Measurements from ENCODE around the gene KRTAP10-5.
"Not testable (repeated sequence)": the region's sequence is repeated elsewhere in the genome, so short reads cannot be mapped to it uniquely, and the experiment has no call there.

The KRTAP10-5 gene

GRCh38 chr21:44590897-44591800 lies 10.7 kb upstream of the KRTAP10-5 start:
- not testable (repeated sequence) for DNase-seq (ENCODE audit: low spot score)

DNA sequence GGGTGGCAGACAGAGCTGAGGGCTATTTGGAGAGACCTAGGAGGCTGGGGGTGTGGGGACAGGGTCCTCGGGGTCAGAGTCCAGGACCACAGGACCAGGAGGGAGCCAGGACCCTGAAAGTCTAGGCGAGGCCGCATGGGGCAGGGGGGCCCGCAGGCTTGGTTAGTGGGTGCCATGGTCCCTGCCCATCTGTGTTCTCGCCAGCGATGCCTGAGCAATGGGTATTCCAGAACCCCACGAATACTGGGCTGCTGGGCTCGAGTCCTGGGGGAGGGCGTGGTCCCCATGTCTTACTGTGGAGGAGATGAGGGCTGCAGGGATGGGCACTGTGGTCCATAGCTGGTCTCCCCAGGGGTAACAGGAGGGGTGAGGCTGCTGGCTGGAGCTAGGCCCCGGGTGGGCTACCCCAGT lies 9.9 kb upstream of the KRTAP10-5 start:
- no peak for DNase-seq (ENCODE audit: low spot score)

GRCh38 chr21:44589586-44590305 lies 9.3 kb upstream of the KRTAP10-5 start:
- DNase-seq (ENCODE audit: low spot score), result no peak

- DNase-seq (ENCODE audit: low spot score), result no peak
Observed at GRCh38 chr21:44589094-44589493, 8.7 kb upstream of the KRTAP10-5 start.

- no peak for DNase-seq (ENCODE audit: low spot score)
Observed at GRCh38 chr21:44585892-44586291, 5.5 kb upstream of the KRTAP10-5 start.

DNA sequence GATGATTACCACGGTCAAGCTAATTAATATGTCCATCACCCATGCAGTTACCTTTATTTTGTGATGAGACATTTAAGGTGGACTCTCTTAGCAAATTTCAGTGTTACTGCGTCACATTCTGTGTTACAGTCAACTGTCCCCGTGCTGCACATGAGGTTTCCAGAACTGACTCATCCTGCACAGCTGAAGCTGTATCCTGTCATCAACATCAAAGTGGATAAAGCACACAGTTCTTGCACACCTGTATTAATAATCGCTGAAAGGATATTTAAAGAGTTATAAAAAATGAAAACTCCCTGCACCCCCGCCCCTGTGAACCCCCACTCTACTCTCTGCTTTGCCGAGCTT lies 3.4 kb upstream of the KRTAP10-5 start:
- DNase-seq (ENCODE audit: low spot score), result no peak

GRCh38 chr21:44583089-44583799 lies 2.8 kb upstream of the KRTAP10-5 start:
- no peak for DNase-seq (ENCODE audit: low spot score)

GRCh38 chr21:44582055-44582454 lies 1.7 kb upstream of the KRTAP10-5 start:
- no peak for DNase-seq (ENCODE audit: low spot score)

GRCh38 chr21:44581158-44581557 lies 754 bp upstream of the KRTAP10-5 start:
- DNase-seq (ENCODE audit: low spot score), result no peak

DNA sequence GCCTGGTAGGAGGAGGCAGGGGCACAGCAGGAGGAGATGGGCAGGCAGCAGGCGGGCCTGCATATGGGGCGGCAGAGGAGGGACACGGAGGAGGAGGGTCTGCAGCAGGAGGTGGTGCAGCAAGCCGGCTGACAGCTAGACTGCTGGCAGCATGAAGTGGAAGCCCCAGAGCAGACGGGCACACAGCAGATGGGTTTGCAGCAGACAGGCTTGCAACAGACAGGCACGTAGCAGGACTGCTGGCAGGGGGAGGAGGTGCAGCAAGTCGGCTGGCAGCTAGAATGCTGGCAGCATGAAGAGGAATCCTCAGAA lies 615 bp downstream of the KRTAP10-5 start:
- no peak for DNase-seq (ENCODE audit: low spot score)

- DNase-seq (ENCODE audit: low spot score), result no peak
Observed at GRCh38 chr21:44579056-44579832, 1.2 kb downstream of the KRTAP10-5 start.

GRCh38 chr21:44578371-44579055 lies 1.9 kb downstream of the KRTAP10-5 start:
- DNase-seq (ENCODE audit: low spot score), result no peak

GRCh38 chr21:44576025-44576420 lies 4.4 kb downstream of the KRTAP10-5 start:
- DNase-seq (ENCODE audit: low spot score), result no peak

- DNase-seq (ENCODE audit: low spot score), result no peak
Observed at GRCh38 chr21:44575307-44576024, 4.9 kb downstream of the KRTAP10-5 start.

DNA sequence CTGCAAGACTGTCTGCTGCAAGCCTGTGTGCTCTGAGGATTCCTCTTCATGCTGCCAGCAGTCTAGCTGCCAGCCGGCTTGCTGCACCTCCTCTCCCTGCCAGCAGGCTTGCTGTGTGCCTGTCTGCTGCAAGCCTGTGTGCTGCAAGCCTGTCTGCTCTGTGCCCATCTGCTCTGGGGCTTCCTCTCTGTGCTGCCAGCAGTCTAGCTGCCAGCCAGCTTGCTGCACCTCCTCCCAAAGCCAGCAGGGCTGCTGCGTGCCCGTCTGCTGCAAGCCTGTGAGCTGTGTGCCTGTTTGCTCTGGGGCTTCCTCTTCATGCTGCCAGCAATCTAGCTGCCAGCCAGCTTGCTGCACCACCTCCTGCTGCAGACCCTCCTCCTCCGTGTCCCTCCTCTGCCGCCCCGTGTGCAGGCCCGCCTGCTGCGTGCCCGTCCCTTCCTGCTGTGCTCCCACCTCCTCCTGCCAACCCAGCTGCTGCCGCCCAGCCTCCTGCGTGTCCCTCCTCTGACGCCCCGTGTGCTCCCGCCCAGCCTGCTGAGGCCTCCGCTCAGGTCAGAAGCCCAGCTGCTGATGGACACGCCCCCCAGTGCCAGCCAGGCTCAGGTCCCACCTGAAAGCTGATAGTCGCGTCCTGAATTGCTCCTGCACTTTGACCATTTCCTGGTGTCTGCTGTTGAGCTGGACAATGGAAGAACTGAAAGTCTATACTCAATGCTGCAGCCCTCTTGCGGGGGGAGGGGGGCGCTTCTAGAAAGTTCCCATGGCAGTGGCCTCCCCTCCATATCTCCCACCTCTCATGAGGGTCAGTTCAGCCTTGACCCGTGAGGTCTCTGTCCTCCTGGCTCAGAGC lies 5.7 kb downstream of the KRTAP10-5 start:
- DNase-seq (ENCODE audit: low spot score), result no peak

GRCh38 chr21:44573630-44574456 lies 6.6 kb downstream of the KRTAP10-5 start, which contains the start of gene KRTAP10-4:
TSS of gene KRTAP10-4 (plus strand) at chr21:44573729. CDS start at chr21:44573759, 30 bp downstream.
- DNase-seq (ENCODE audit: low spot score), result not testable (repeated sequence)

GRCh38 chr21:44572959-44573583 lies 7.3 kb downstream of the KRTAP10-5 start:
- DNase-seq (ENCODE audit: low spot score), result no peak
